Measurements from ENCODE around the gene CCDC149.

CCDC149 gene

DNA sequence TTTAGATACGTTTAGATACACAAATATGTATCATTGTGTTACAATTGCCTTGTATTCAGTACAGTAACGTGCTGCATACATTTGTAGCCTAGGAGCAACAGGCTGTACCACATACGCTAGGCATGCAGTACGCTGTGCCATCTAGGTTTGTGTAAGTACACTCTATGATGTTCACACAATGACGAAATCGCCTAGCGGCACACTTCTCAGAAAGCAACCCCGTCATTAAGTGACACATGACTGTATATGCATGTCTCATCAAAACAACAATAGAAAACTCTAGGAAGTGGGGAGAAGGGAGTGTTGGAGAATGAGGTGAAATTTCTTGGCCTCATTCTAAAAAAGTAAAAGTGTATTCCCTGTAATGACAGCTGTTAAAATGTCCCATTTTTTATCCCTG, 32.7 kb downstream of the CCDC149 start:
- Histone ChIP-seq H3K9ac (ENCODE audit: low read depth, low read length) (no peak overlapping the region), H4K20me1 (ENCODE audit: insufficient read depth, low read length) (no peaks in the 10 kb centered on the region), H3K9me3 (ENCODE audit: insufficient read depth, low read length, severe bottlenecking) (no peaks in the 10 kb centered on the region), H3K79me2 (ENCODE audit: insufficient read depth, low read length) (no peaks in the 10 kb centered on the region), H3K4me3 (ENCODE audit: low read depth in 1 of 2, low read length in 2 of 2) (no peak overlapping the region), H3K27me3 (ENCODE audit: insufficient read depth, low read length, poor library complexity) (peaks cover 2% of the 10 kb centered on the region), H3K36me3 (ENCODE audit: insufficient read depth, low read length) (no peaks in the 10 kb centered on the region), H3K4me2 (ENCODE audit: insufficient read depth, low read length) (no peak overlapping the region), H2AFZ (ENCODE audit: low read depth, low read length) (no peak overlapping the region), H3K4me1 (ENCODE audit: insufficient read depth, low read length) (no peaks in the 10 kb centered on the region), H3K27ac (ENCODE audit: low read length) (no peak overlapping the region)
- no peak for ATAC-seq (ENCODE audit: insufficient read depth, low read depth)
- DNase-seq = no peak
- no peak for TF ChIP-seq EZH2 (IDR thresholded peaks at IDR 0.05; ENCODE audit: borderline replicate concordance, low read depth, low read length, severe bottlenecking)
- TF ChIP-seq, protein P1, sequence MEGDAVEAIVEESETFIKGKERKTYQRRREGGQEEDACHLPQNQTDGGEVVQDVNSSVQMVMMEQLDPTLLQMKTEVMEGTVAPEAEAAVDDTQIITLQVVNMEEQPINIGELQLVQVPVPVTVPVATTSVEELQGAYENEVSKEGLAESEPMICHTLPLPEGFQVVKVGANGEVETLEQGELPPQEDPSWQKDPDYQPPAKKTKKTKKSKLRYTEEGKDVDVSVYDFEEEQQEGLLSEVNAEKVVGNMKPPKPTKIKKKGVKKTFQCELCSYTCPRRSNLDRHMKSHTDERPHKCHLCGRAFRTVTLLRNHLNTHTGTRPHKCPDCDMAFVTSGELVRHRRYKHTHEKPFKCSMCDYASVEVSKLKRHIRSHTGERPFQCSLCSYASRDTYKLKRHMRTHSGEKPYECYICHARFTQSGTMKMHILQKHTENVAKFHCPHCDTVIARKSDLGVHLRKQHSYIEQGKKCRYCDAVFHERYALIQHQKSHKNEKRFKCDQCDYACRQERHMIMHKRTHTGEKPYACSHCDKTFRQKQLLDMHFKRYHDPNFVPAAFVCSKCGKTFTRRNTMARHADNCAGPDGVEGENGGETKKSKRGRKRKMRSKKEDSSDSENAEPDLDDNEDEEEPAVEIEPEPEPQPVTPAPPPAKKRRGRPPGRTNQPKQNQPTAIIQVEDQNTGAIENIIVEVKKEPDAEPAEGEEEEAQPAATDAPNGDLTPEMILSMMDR (IDR thresholded peaks at IDR 0.05; ENCODE audit: borderline replicate concordance, extremely low read depth, low read length, poor library complexity, severe bottlenecking) = no peak

DNA sequence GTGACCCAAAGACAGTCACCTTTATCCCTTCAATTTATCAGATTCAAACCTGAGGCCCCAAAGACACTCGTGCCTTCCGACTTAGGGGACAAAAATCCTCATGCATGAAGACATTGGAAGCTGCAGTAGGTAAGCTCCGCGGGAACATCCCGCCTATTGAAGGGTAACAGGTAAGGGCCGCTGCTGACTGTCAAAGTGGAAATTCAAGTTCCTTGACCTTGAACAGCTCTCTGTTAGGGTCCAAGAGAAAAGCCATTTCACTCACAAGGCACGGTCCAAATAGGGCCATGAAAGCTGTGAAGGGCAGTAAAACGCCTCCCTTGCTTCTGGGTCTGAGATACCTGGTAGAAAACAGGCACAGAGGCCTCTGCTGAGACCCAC, 34.2 kb downstream of the CCDC149 start:
- Histone ChIP-seq H2AFZ (ENCODE audit: low read depth, low read length) (no peak overlapping the region), H3K27ac (ENCODE audit: low read length) (no peak overlapping the region), H3K4me1 (ENCODE audit: insufficient read depth, low read length) (no peaks in the 10 kb centered on the region), H3K4me2 (ENCODE audit: insufficient read depth, low read length) (no peak overlapping the region), H4K20me1 (ENCODE audit: insufficient read depth, low read length) (no peaks in the 10 kb centered on the region), H3K36me3 (ENCODE audit: insufficient read depth, low read length) (no peaks in the 10 kb centered on the region), H3K9me3 (ENCODE audit: insufficient read depth, low read length, severe bottlenecking) (no peaks in the 10 kb centered on the region), H3K9ac (ENCODE audit: low read depth, low read length) (no peak overlapping the region), H3K79me2 (ENCODE audit: insufficient read depth, low read length) (no peaks in the 10 kb centered on the region), H3K4me3 (ENCODE audit: low read depth in 1 of 2, low read length in 2 of 2) (no peak overlapping the region), H3K27me3 (ENCODE audit: insufficient read depth, low read length, poor library complexity) (peaks cover 2% of the 10 kb centered on the region)
- TF ChIP-seq, protein P1 (IDR thresholded peaks at IDR 0.05; ENCODE audit: borderline replicate concordance, extremely low read depth, low read length, poor library complexity, severe bottlenecking) = no peak
- TF ChIP-seq EZH2 (IDR thresholded peaks at IDR 0.05; ENCODE audit: borderline replicate concordance, low read depth, low read length, severe bottlenecking) = no peak
- no peak for DNase-seq
- no peak for ATAC-seq (ENCODE audit: insufficient read depth, low read depth)

DNA sequence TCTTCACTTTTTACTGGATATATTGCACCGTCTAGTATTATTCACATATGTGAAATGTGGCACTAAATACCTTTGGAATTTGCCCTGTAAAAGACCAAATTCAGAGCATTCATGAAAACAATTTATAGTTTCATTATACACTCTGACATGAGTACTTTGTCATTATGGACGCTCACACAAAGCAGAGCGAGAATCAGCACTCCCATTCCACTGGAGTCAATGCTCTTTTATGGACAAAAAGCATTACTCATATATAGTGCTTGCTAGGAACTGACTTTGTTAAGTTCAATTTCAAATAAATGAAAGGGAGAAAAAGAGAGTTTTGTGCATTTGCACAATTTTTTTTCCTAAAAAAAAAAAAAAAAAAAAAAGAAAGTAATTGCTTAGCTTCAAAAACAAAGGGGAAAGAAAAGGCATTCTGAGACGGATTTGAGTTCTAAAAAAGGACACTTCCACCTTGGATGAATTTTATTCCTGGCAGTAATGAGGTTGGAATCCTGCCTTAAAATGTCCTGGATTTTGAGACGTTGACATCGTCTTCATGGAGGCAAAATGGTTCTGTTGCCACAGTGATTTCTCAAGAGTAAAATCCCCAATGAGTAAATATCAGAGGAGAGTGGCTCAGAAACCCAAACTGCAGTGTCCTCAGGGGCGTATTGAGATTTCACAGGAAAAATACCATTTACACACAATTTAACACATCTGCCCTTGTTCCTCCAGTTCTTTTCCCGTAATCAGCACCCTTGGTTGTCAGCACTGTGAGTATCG, 34.8 kb downstream of the CCDC149 start:
- H3K9me3 ChIP-seq (ENCODE audit: insufficient read depth, low read length, severe bottlenecking) = no peaks in the 10 kb centered on the region
- H3K27ac ChIP-seq (ENCODE audit: low read length) = no peak overlapping the region
- H3K27me3 ChIP-seq (ENCODE audit: insufficient read depth, low read length, poor library complexity) = peaks cover 2% of the 10 kb centered on the region
- no peak overlapping the region for H3K9ac ChIP-seq (ENCODE audit: low read depth, low read length)
- no peaks in the 10 kb centered on the region for H3K79me2 ChIP-seq (ENCODE audit: insufficient read depth, low read length)
- no peaks in the 10 kb centered on the region for H3K36me3 ChIP-seq (ENCODE audit: insufficient read depth, low read length)
- no peak for ATAC-seq (ENCODE audit: insufficient read depth, low read depth)
- no peak overlapping the region for H3K4me3 ChIP-seq (ENCODE audit: low read depth in 1 of 2, low read length in 2 of 2)
- H3K4me1 ChIP-seq (ENCODE audit: insufficient read depth, low read length) = no peaks in the 10 kb centered on the region
- no peaks in the 10 kb centered on the region for H4K20me1 ChIP-seq (ENCODE audit: insufficient read depth, low read length)
- TF ChIP-seq, protein P1 (IDR thresholded peaks at IDR 0.05; ENCODE audit: borderline replicate concordance, extremely low read depth, low read length, poor library complexity, severe bottlenecking) = no peak
- TF ChIP-seq EZH2 (IDR thresholded peaks at IDR 0.05; ENCODE audit: borderline replicate concordance, low read depth, low read length, severe bottlenecking) = no peak
- H2AFZ ChIP-seq (ENCODE audit: low read depth, low read length) = no peak overlapping the region
- no peak overlapping the region for H3K4me2 ChIP-seq (ENCODE audit: insufficient read depth, low read length)
- no peak for DNase-seq

All from DND-41 (cell line).